GM18505 (cell line): ENCODE measurements around the gene ADGRB2.

Experiments
- ATAC-seq: cut with Tn5 transposase; IDR thresholded peaks from one replicate; pipeline ENCODE4 v1.9.1; 2021; ENCODE audit not compliant: unreplicated experiment
- POLR2A ChIP-seq: IDR thresholded peaks from 4 replicates; pipeline ENCODE4 v1.6.1; 2011; ENCODE audit warnings: borderline replicate concordance; ENCODE audit not compliant: insufficient read depth, insufficient read length; ENCODE audit errors: extremely low read depth

The ADGRB2 gene, protein sequence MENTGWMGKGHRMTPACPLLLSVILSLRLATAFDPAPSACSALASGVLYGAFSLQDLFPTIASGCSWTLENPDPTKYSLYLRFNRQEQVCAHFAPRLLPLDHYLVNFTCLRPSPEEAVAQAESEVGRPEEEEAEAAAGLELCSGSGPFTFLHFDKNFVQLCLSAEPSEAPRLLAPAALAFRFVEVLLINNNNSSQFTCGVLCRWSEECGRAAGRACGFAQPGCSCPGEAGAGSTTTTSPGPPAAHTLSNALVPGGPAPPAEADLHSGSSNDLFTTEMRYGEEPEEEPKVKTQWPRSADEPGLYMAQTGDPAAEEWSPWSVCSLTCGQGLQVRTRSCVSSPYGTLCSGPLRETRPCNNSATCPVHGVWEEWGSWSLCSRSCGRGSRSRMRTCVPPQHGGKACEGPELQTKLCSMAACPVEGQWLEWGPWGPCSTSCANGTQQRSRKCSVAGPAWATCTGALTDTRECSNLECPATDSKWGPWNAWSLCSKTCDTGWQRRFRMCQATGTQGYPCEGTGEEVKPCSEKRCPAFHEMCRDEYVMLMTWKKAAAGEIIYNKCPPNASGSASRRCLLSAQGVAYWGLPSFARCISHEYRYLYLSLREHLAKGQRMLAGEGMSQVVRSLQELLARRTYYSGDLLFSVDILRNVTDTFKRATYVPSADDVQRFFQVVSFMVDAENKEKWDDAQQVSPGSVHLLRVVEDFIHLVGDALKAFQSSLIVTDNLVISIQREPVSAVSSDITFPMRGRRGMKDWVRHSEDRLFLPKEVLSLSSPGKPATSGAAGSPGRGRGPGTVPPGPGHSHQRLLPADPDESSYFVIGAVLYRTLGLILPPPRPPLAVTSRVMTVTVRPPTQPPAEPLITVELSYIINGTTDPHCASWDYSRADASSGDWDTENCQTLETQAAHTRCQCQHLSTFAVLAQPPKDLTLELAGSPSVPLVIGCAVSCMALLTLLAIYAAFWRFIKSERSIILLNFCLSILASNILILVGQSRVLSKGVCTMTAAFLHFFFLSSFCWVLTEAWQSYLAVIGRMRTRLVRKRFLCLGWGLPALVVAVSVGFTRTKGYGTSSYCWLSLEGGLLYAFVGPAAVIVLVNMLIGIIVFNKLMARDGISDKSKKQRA (N-terminal part only)

DNA sequence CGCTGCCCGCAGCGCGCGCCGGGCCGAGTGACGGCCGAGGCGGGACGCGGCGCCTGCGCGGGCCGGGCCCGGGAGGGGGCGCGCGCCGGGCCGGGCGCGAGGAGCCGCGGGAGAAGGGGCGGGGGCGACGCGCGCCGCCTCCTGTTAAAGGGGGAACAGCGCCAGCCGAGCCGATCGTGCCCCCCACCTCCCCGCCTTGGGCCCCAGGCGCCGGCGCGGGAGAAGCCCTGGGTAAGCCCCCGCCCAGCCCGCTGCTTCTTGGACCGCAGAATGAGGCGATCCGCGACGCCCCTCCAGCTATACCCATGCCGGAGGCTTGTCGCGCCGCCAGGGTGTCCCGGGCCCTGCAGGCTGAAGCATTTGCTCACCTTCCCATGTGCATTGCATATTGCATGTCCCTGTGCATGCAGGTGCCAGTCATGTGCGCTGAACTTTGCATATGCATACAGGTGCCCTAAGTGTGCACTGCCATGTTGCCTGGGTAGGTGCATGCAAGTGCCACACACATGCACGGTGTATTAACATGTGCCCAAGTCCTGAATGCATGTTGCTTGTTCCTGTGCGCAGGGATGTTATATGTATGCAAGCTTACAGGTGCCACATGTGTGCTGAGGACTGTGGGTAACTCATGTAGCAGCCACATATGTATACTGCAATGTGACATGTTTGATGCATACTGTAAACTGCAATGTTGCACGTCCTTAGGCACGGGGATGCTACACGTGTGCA lies at the start of gene ADGRB2:
Gene ADGRB2, minus strand, starts transcription at position 29 of the 729 bp plus-strand sequence. CDS start 7,119 bp downstream, outside the sequence.
- TF ChIP-seq POLR2A: no peak
- ATAC-seq: no peak

DNA sequence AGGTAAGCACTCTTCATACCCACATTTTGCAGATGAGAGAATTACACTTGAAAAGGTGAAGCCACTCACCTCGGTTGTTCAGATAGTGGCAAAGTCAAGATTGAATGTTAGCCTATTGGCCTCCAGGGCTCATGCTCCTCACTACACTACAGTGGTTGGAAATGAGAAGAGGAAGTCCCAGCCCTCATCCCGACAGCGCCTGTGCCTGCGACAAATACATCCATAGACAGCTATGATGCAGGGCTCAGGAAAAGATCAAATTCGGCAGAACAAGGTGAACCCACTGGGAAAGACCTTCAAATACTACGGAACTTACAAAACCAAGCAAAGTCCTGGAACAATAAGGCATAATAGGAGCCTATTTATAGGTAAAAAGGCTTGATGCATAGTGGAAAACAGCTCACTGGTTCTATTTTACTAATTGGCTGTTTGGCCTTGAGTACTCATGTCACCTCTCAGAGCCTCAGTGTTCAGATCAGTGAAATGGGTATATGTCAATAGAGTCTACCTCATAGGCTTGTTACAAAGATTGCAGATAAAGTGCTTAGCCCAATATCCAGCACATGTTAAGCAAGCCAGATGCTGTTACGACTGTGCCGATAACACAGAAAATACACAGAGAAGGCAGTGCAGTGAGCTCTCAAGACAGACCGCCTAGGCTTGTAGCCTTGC lies 48.2 kb upstream of the ADGRB2 start:
- TF ChIP-seq POLR2A: no peak
- ATAC-seq: no peak

DNA sequence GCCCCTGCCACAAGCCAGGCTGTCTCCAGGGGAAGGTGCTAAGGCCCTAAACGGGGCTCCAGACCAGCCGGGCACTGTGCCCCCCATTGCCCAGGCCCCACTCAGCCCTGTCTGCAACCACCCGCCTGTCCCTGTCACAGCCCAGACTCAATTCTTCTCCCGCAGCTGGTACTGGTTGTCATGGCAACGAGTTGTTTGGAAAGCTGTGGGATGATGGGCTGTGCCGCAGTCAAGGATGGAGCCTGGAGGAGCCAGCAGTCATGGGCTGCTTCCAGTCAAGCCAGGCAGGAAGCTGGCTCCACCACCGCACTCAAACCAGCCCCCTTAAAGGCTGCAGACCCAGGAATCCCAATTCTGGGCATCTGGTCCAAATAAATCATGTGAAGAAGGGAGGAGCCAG lies 47.5 kb upstream of the ADGRB2 start:
- ATAC-seq: no peak
- TF ChIP-seq POLR2A: no peak

DNA sequence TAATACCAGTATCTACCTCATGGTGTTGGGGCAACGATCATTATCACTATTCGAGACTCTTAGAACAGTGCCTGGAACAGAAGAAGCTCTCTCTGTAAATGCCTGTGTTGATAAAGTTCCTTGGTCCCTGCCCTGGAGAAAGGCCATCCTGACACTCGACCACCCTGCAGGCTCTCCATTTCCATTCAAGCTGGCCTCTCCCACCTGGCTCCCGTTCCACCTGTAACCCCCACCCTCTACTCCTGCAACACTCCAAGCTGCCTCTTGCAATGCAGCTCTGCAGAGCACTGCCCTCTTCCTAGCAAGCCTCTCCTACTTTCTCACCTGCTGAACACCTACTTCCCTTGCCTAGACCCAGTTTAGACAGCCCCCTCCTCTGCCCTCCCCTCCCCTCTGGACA lies 45.6 kb upstream of the ADGRB2 start:
- ATAC-seq: no peak
- no peak for TF ChIP-seq POLR2A

DNA sequence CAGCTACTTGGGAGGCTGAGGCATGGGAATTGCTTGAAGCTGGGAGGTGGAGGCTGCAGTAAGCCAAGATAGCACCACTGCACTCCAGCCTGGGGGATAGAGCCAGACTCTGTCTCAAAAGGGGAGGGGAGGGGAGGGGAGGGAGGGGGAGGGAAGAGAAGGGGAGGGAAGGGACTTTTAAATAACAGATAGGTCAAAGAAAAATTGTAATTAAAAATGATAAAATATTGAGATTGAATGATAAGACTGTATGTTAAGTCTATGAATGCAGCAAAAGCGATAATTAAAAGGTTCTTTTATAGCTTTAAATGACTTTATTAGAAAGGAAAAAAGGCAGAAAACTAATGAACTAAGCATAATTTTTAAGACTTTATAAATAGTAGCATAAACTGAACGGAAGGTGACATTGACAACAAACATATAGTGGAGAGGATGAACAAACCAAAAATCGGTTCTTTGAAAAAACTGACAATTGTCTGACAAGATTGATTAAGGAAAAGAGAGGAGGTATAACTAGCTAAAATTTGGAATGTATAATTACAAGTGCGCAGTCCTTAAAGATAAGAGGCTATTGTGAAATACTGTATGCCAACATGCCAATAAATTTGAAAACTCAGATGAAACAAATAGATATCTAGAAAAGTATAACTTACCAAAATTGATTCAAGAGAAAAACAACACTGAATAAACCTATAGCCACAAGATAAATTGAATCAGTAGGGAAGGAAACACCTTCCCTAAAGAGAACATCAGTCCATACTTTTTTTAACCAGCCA lies 43.3 kb upstream of the ADGRB2 start:
- TF ChIP-seq POLR2A: no peak
- ATAC-seq: no peak

DNA sequence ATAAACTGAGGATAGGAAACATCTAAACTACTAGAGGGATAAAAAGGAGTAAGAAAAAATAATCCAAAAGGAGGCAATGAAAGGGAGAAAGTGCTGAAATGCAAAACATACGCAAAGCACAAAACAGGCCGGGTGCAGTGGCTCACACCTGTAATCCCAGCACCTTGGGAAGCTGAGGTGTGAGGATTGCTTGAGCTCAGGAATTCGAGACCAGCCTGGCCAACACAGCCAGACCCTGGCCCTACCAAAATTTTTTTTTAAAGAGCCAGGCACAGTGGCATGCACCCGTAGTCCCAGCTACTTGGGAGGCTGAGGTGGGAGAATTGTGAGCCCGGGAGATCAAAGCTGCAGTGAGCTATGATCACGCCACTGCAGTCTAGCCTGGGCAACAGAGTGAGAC lies 41.2 kb upstream of the ADGRB2 start:
- no peak for ATAC-seq
- TF ChIP-seq POLR2A: no peak

DNA sequence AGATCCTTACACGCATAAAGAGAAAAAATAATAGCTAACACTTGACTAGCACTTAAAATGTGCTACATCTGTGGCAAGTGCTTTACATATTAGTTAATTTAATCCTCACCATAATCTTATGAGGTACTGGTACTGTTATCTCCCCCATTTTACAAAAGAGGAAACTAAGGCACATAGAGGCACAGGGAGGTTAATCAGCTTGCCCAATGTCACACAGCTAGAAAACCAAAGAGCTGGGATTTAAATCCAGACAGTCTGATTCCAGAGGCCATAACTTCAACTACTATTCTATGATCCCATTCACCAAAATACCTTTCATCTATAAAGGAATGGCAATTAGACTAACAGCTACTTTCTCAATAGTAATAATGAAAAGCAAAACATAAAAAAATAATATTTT lies 40.0 kb upstream of the ADGRB2 start:
- TF ChIP-seq POLR2A: no peak
- no peak for ATAC-seq

DNA sequence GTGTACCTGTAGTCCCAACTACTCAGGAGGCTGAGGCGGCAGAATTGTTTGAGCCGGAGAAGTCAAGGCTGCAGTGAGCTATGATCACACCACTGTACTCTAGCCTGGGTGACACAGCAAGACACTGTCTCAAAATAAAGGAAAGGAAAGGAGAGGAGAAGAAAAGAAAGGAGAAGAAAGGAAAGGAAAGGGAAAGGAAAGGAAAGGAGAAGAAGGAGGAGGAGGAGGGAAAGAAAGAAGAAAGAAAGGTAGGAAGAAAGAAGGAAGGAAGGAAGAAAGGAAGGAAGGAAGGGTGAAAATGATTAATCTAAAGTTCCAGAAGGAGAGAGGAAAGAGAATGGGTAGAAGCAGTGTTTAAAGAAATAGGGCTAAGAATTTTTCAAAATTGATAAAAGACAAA lies 39.5 kb upstream of the ADGRB2 start:
- TF ChIP-seq POLR2A: no peak
- ATAC-seq: no peak

DNA sequence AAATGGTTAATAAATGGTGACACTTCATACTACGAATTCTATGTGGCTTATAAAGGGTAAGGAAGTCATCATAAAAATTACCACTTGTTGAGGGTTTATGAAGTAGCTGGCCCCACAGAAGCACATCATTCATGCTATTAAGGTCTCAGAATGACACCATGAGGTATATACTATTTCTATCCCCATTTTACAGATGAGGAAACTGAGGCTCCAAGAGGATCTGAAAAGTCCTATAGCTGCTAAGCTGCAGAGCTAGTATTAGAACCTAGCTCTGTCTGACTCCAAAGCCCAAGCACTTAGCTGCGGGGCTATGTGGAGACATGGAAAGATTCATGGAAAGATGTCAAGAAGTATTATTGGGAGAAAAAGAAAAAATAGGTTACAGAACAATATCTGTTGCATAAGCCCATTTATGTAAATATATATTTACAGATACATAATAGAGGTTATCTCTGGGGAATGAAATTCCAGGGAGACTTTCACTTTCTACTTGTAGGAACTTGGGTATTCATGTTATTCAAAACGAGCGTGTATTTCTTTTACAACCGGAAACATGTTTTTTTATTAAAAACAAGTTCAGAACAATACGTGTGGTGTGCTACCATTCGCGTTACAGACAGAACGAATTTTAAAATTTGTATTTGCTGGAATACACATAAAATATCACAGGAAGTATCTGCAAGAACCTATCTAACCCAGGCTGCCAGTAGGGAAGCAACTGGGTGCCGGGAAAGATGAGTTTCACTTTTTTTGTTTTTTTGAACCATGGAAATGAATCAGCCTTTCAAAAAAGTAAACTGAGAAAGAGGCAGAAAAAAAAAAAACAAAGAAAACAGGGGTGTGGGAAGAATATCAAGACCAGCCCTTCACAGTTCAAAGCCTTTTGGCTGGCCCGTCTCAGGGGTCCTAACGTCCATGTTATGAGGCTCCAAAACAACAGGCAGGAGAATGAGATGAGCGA lies 38.3 kb upstream of the ADGRB2 start:
- ATAC-seq: no peak
- TF ChIP-seq POLR2A: no peak

DNA sequence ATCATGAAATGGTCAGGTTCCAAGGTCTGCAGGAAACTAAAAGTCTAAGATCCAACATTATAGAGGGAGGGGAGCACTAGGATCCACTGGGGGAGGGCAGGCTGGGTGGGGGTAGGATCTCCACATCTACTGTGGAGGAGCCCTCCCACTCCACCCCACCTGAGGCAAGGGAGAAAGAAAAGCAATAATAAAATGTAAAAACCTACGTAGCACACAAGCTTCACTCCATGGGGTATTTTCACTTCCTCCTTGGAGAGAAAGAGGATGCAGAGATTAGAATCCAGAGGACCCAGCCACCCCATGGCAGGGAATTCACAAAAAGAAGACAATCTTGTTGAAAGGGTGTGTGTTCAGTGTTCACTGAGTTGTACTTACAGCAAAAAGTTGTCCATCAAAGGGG lies 37.3 kb upstream of the ADGRB2 start:
- TF ChIP-seq POLR2A: no peak
- no peak for ATAC-seq

DNA sequence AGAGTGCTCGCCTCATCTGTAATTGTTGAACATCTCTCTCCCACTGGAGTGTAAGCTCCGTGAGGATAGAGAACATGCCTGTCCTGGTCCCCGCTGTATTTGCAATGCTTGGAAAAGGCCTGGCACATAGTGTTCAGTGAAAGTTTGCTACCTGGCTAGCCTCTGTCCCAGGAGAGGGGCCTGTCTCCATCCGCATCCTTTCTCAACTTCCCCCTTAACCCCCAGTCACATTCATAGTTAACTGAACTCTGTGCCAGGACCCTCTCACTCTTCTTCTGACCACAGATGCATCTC lies 36.5 kb upstream of the ADGRB2 start:
- TF ChIP-seq POLR2A: no peak
- no peak for ATAC-seq
